Stimulated activated CD8-positive, alpha-beta memory T cell treated with anti-CD3 and anti-CD28 coated beads, Interleukin-2, amount 100 ng/mL, for 1 hour (primary cell): Measurements from ENCODE around the gene PDIA2.
"Not testable (repeated sequence)": the region's sequence is repeated elsewhere in the genome, so short reads cannot be mapped to it uniquely, and the experiment has no call there.

Source experiments
- DNase-seq, 2 donors: peaks; one replicate each; pipeline ENCODE4 v3.0.0-alpha.2; 2020; ENCODE audit warnings: low read depth in 2 of 2

Gene PDIA2

GRCh38 chr16:330741-331140 is 47.8 kb downstream of the PDIA2 start:
- DNase-seq: no peak

GRCh38 chr16:331181-331814 is 48.3 kb downstream of the PDIA2 start:
- not testable (repeated sequence) for DNase-seq

GRCh38 chr16:333406-334094 is 50.6 kb downstream of the PDIA2 start:
- no peak for DNase-seq

GRCh38 chr16:334164-334832 is 51.3 kb downstream of the PDIA2 start:
- DNase-seq: not testable (repeated sequence)

- DNase-seq: not testable (repeated sequence)
Observed at GRCh38 chr16:334861-335632, 52.1 kb downstream of the PDIA2 start.

GRCh38 chr16:336269-336668 is 53.3 kb downstream of the PDIA2 start:
- DNase-seq: no peak
